NOMO-1 treated with dmso at 0.1 percent for 144 hours (cell line): Measurements from ENCODE around the gene GMCL1.

Source experiments
- DNase-seq: peaks from one replicate; lab custom pipeline; 2025; ENCODE audit not compliant: unreplicated experiment; lab: John Stamatoyannopoulos, UW

GMCL1 gene, protein sequence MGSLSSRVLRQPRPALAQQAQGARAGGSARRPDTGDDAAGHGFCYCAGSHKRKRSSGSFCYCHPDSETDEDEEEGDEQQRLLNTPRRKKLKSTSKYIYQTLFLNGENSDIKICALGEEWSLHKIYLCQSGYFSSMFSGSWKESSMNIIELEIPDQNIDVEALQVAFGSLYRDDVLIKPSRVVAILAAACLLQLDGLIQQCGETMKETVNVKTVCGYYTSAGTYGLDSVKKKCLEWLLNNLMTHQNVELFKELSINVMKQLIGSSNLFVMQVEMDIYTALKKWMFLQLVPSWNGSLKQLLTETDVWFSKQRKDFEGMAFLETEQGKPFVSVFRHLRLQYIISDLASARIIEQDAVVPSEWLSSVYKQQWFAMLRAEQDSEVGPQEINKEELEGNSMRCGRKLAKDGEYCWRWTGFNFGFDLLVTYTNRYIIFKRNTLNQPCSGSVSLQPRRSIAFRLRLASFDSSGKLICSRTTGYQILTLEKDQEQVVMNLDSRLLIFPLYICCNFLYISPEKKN

GRCh38 chr2:69829256-69830044 is at the start of gene GMCL1:
TSS of gene GMCL1 (plus strand) at chr2:69829660. CDS start at chr2:69829893, 233 bp downstream.
- peak; percentile 89 for DNase-seq

GRCh38 chr2:69780921-69781320 is 48.5 kb upstream of the GMCL1 start:
- no peak for DNase-seq

- DNase-seq, result no peak
Measured at GRCh38 chr2:69781321-69782248, 47.9 kb upstream of the GMCL1 start.

DNA sequence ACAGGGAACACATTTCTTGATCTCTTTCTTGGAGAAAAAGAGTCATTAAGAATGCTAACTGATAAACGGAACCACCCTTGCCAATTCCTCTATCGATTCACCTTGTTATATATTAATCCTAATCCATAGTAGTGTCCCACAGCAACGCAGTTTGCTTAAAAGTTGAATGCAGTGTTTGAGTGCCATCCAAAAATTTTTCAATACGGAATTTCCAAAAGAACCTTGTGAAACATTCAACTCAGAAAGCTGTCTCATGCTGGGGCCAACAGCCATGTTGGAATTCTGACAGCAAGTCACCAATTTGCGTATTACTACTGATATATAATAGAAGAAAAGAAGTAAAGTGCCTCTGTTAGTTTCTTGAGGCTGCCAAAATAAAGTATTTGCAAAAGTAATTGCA is 45.2 kb upstream of the GMCL1 start:
- DNase-seq, result no peak

DNA sequence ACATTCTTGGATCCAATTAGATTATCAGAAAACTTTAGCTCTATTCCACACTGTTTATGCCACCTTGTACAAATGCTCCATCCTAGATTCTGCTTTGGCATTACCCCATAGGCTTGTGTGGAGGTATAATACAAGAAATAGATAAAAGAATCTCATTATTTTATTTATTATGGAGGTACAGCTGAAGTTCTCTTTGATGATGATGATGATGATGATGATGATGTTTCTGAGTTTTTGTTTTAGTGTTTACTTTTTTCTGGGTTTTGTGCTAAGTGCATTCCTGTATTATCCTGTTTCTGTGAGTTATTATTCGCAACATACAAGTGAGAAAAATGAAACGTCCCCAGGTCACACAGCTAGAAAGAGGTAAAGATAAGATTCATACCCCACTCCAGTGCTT is 44.1 kb upstream of the GMCL1 start:
- no peak for DNase-seq

GRCh38 chr2:69786052-69786560 is 43.4 kb upstream of the GMCL1 start:
- DNase-seq, result no peak

DNA sequence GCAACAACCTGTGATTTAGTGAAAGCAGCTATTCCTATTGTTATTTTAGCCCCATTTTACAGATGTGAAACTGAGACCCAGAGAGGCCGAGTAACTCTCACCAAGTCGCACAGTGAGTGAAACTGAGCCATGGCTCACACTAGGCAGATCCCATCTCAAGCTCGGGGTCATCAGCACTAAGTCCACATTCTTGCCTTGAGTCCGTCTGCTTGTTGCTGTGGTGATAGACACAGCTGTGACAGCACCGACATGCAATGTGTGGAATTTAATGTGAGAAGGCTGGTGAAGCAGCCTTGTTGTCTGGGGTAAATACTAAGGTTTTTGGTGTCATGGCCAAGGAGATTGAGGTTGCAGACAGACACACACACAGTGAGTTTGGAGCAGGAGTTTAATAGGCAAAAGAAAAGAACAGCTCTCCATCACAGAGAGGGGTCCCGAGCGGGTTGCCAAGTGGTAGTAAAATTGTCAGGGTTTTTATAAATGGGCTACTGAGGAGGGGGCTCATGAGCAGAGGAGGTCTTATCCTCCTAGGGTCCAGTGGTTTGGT is 40.2 kb upstream of the GMCL1 start:
- no peak for DNase-seq

DNA sequence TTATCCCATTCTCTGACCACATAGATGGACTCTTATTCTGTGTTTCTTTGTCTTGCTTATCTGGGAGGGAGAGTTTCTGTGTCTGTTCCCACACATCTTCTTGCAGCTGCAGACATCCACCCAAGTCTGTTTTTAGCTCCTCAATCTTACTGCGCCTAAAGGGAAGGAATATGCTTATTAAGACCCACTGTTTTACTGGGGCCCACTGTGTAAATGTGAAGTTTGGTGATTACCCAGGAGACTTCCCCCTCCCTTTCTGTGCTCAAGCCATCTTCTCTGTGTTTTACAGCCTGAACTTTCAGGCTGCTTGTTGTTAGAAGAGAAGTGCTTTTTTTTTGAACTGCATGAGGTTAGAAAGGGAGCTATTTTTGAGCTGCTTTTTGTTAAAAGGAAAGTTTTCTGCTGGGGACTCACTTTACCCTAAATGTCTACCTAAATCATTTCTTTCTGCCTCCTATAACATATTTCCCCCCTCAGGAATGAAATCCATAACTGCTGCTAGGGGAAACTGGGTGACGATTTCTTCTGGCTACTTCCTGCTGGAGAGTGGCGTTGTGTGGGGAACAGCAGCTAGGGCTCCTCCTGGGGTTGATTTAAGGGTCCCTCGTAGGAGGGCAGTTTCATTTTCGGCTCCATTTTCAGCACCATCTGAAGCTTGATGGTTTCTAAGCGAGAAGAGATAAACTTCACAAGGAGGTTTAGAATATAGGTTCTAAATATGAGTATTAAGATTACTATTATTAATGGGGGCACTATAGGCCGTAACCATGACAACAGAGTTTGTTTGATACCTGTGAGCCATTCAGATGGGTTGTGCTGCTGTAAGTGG is 39.5 kb upstream of the GMCL1 start:
- no peak for DNase-seq

GRCh38 chr2:69790601-69790959 is 38.9 kb upstream of the GMCL1 start:
- no peak for DNase-seq

DNA sequence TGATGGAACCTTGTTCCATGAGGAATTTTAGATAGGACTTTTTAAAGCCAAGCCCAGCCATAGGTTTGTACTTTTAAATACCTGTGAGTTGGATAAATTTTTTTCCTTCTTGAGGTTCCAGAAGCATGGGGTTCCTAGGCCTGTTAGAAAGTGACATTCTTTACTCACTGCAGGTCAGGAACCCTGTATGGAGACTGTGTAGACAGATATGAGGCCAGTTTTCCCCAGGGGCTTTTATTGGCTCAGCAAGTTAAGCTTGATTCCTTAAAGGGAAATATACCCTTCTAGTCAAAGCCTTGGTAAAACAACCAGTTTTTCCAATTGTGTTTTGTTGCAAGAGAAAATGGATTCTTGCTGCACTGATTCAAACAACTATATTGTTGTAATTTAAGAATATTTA is 38.4 kb upstream of the GMCL1 start:
- DNase-seq, result no peak

GRCh38 chr2:69796174-69796573 is 33.3 kb upstream of the GMCL1 start:
- no peak for DNase-seq

GRCh38 chr2:69797235-69797634 is 32.2 kb upstream of the GMCL1 start:
- DNase-seq, result no peak

DNA sequence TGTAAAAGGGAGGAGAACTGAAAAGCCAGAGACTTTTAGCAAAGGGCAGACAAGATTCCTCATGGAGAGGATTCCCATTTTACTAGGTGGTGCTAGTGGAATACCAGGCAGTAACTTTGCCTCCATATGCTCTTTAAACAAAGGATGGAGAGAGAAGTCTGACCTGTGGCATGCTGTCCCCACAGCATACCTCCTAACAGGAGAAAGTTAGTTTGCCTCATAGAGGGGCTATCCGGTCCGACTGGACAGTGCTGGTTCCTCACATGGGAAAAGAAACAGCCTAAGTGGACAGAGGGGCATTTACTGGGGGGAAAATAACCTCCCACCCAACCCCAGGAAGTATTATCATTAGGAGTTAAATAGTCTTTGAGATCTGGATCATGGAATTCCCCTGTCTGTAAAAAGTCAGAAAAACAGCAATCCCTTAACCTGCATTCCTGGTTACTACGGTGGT is 31.6 kb upstream of the GMCL1 start:
- DNase-seq, result no peak

DNA sequence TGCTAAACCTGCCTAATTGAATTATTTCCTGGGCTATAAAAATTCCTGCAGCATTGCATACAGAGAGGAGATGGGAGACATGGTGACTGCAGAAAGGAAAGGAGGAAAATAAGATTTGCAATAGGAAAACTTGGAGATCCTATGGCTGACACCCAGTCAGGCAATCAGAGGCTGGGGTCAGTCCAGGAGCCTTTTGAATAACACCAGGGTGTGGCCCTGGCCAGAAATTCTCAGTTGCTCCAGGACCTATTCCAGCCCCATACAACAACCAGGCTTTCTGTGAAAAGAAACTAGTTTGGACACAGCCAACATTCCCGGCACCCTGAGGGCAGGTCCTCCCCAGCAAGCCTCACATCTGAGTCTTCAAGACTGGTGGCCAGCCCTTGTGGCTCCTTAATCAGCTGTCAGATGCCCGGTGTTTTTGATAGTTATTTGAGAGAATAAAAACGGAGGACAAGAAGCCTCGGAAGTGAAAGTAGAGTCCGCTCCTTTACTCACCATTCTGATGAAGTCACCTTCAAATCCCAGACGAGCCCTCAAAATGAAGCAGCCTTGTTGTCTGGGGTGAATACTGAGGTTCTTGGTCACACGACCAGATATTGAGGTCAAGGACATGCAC is 31.1 kb upstream of the GMCL1 start:
- no peak for DNase-seq

GRCh38 chr2:69798909-69799526 is 30.4 kb upstream of the GMCL1 start:
- DNase-seq, result no peak

GRCh38 chr2:69801745-69802290 is 27.6 kb upstream of the GMCL1 start:
- no peak for DNase-seq

DNA sequence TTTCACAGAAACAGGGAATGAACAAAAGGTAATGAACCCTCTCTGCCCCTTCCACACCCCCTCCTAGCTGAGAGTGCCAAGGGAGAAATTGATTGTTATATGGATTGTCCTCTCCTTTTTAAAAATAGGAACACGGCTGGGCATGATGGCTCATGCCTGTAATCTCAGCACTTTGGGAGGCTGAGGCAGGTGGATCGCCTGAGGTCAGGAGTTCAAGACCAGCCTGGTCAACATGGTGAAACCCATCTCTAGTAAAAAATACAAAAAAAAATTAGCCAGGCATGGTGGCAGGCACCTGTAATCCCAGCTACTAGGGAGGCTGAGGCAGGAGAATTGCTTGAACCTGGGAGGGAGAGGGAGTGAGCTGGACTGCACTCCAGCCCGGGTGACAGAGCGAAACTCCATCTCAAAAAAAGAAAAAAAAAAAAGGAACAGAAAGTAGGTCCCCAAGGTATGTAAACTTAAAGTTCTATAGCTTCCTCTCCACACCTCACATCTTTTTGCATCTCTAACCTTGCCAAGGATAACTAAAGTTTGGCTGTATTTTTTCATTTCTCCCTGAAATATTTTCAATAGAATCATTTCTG is 26.6 kb upstream of the GMCL1 start:
- peak; percentile 20 for DNase-seq

DNA sequence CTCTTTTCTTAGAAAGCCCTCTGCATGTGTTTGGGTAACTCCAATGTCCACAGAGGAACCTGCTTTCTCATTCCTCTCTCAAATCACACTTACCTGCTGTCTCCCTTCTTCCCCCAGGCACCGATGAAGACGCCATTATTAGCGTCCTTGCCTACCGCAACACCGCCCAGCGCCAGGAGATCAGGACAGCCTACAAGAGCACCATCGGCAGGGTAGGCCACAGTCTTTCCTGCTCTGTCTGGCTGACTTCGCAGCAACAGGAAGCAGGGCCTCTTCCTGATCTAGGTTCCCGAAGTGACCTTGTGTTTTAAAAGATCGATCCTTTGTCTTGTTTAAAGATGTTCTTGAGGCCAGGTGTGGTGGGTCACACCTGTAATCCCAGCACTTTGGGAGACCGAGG is 25.0 kb upstream of the GMCL1 start:
- DNase-seq, result no peak
